C4-2B (cell line): ENCODE data around the gene CHKB.
A peak's percentile ranks its signal among the peaks of the same experiment; 100 is the strongest.

Source experiments
- H3K27ac ChIP-seq: fragments of 450-650 bp; 2 replicates; pipeline ENCODE4 v1.5.1; 2017
- CTCF ChIP-seq: fragments of 450-650 bp; conservative IDR thresholded peaks from 2 replicates; pipeline ENCODE4 v1.5.1; 2017; ENCODE audit warnings: mild to moderate bottlenecking
- ZFX ChIP-seq: fragments of 450-650 bp; IDR thresholded peaks from 2 replicates; pipeline ENCODE4 v1.6.1; 2017

CHKB gene

GRCh38 chr22:50625568-50626313 is 43.1 kb upstream of the CHKB start:
- H3K27ac ChIP-seq = no peak overlapping the region
- TF ChIP-seq ZFX (no peak), CTCF (0 out of 2 replicates have a peak, but pooled peaks have one; percentile 15)

- no peak overlapping the region for H3K27ac ChIP-seq
- TF ChIP-seq ZFX (no peak), CTCF (no peak)
These were observed 42.5 kb upstream of the CHKB start for GRCh38 chr22:50625131-50625567.

- H3K27ac ChIP-seq = peak overlapping the region; percentile 99; the same call in 1 of the 2 replicates
These were observed 41.9 kb upstream of the CHKB start for GRCh38 chr22:50624347-50625130.

GRCh38 chr22:50622723-50623327 is 40.2 kb upstream of the CHKB start:
- H3K27ac ChIP-seq = peak overlapping the region; percentile 99
- TF ChIP-seq CTCF (peak; percentile 23; the same call in 1 of the 2 replicates), ZFX (no peak)

More at GRCh38 chr22:50624347-50625130, 41.9 kb upstream of the CHKB start:
- TF ChIP-seq CTCF (no peak), ZFX (no peak)

GRCh38 chr22:50621948-50622722 is 39.5 kb upstream of the CHKB start:
- peak overlapping the region; percentile 99 for H3K27ac ChIP-seq
- TF ChIP-seq ZFX (no peak), CTCF (peak; percentile 63)

GRCh38 chr22:50621356-50621880 is 38.8 kb upstream of the CHKB start:
- peak overlapping the region; percentile 99 for H3K27ac ChIP-seq
- TF ChIP-seq CTCF (no peak), ZFX (no peak)
